HG03135 (cell line): ENCODE data around the gene AUP1.

ENCODE experiments used
- ATAC-seq: cut with Tn5 transposase; IDR thresholded peaks from one replicate; pipeline ENCODE4 v1.9.1; 2021; ENCODE audit warnings: mild to moderate bottlenecking, moderate library complexity; ENCODE audit not compliant: unreplicated experiment

Gene AUP1

GRCh38 chr2:74537140-74537539 is 7.6 kb upstream of the AUP1 start:
- ATAC-seq: no peak

DNA sequence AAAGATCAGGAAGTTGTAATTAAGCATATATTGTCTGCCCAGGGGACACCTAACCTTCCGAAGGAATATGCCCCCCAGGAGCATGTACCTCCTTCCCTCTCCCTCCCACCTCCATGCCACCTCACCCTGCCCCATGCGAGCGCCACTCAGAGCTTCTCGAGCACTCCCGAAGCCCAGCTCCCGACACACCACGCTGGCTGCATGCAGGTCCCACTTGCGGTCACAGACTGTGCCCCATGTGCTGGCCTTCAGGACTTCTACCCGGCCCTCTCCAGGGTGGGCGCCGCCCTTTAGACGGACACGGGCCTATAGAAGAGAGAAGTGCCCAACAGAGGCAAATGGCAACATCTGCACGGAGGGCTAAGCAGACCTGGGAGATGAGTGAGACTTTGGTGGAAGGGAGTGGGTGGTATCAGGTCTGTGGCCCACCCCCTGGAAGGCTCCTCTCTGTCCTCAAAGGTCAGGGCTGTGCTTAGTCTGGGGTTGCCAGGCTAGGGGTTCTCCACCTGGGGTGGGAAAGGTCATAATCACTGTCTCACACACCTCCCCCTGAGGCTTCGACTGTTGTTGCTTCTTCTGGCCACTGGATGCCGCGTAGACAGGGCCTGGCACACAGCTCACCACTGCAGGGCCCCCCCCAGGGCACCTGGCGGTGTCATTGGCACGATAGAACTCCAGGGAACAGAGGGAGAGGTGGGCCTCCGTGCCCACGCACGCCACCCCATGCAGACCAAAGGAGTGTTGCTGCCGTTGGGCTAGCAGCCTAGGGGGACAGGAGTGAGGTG is 6.9 kb upstream of the AUP1 start:
- ATAC-seq: no peak

GRCh38 chr2:74535440-74535965 is 6.0 kb upstream of the AUP1 start:
- no peak for ATAC-seq

DNA sequence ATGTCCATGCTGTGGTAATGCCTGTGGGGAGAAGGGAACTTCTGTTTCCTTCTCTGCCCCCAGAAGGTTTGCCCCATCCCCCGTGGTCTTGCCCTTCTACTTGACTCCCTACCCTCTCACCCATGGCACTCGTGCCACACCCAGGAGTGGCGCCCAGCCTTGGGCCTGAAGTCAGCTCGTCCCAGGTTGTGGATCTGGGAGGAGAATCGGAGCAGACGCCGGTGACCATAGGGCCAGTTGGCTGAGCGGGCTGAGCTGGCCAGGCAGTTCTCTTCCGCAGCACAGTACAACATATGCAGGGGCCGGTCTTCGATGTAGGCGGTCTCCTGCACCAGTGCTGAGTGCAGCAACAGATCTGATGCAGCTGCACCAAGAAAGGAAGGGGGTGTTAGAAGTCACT is 4.9 kb upstream of the AUP1 start:
- ATAC-seq: no peak

- ATAC-seq: no peak
Observed at GRCh38 chr2:74533464-74533863, 4.0 kb upstream of the AUP1 start.

DNA sequence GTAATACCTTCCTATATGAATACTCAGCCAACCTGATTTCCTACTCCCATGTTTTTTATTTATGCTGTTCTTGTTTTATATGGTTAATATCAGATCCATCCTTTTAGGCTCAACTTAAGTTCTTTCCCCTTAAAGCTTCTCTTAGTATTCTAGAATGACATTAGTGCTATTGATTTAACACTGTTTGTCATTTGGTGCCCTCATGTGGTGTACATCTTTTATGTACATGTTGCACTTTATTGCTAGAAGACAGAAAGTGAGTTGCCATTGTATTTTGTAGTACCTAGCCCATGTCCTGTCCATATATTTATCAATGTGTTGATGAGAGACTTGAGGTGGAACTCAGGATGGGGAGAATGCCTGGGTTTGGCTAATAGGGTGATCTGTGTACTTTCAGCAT is 2.7 kb upstream of the AUP1 start:
- ATAC-seq: no peak

DNA sequence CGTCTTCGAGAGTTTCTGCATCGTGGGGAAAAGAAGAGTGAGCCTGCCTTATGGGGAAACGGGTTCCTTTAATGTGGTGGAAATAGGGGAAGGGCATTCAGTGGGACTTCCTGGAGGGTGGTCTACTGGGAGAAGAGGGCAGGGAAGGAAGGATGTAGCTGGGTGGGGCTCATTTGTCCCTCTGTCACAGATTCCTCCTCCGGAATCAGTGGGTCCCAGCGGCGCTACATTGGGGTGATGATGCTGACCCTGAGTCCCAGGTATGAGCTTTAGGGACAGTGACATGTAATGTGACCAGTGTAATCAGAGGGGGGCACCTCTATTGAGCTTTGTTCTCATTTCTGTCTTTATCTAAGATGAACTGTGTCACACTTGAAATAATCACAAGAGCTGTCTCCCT is 2.2 kb upstream of the AUP1 start:
- ATAC-seq: no peak

- peak; percentile 22 for ATAC-seq
Observed at GRCh38 chr2:74530239-74531187, 1.0 kb upstream of the AUP1 start.

DNA sequence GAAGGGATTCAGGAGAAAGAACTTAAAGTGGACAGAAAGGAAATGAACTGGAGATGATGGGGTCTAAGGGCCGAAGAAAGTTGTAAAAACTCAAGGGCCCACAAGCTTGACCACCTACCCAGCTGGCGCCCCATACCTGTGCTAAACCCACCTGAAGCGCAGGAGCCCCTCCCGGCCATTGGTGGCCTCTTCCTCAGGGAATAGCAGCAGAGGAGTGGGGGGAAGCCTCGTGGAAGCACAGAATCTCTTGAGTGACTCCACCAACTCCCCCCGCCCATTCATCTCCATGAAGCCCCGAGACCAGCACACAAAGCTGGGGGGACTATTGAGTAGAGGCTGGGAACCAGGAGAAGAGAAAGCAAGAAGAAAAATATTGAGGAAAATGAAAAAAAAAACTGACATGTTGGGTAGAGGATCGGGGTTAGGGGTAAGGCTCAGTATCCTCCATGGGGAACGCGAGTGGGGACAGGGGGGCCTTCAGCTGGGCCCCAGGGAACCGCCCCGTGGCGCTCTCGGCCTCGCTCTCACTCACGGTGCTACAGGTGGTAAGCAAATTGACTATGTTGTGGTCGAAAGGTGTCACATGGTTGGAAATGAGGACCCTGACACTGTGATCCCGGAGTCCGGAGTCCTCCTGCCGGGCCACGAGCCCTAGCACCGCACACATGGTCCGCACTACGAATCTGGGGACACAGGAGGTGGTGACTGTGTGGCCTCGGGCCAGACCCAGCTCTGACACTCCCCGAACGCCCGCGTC is 728 bp downstream of the AUP1 start:
- ATAC-seq: peak; percentile 10

- ATAC-seq: no peak
Observed at GRCh38 chr2:74527741-74528140, 1.8 kb downstream of the AUP1 start.

GRCh38 chr2:74526649-74527230 is 2.8 kb downstream of the AUP1 start:
- ATAC-seq: no peak

GRCh38 chr2:74525717-74526648 is 3.5 kb downstream of the AUP1 start, which contains the start of gene DQX1:
TSS of gene DQX1 (minus strand) at chr2:74526231. CDS start at chr2:74525729, 502 bp downstream.
- ATAC-seq: no peak

DNA sequence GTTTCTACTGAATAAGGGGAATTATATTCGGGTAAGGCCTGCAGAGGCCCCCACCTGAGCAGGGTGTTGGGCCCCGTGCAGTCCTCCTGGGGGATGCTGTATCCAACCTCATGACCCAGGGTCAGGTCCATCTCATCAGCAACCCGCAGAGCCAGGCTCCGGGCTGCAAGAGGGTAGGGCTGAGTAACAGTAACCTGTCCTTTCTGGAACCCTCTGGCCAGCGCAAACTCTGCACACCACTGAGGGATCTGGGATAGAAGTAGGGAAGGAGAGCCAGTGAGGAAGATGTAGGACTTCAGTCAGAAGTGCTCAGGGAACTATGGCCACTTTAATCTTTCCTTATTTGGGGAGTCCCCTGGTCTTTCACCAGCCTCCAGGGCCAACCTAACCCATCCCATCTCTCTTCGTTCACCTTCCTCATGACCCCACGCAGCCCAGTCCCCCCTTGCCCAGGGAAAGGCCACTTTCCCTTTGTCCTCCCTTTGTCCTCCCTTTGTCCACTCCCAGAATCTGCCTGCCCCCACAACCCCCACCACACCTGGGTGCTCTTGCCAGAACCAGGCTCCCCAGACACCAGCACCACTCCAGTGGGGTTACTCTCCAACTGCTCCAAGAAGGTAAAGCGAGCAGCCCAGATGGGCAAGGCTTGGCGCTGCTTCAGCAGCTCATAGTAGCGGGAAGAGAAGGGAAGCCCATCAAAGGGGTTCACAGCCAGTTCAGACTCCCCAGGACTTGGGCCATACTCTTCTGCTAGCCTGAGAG is 4.4 kb downstream of the AUP1 start:
- no peak for ATAC-seq

GRCh38 chr2:74524005-74524404 is 5.5 kb downstream of the AUP1 start:
- no peak for ATAC-seq

GRCh38 chr2:74522516-74522915 is 7.0 kb downstream of the AUP1 start:
- no peak for ATAC-seq

GRCh38 chr2:74516650-74517049 is 12.9 kb downstream of the AUP1 start:
- ATAC-seq: no peak

DNA sequence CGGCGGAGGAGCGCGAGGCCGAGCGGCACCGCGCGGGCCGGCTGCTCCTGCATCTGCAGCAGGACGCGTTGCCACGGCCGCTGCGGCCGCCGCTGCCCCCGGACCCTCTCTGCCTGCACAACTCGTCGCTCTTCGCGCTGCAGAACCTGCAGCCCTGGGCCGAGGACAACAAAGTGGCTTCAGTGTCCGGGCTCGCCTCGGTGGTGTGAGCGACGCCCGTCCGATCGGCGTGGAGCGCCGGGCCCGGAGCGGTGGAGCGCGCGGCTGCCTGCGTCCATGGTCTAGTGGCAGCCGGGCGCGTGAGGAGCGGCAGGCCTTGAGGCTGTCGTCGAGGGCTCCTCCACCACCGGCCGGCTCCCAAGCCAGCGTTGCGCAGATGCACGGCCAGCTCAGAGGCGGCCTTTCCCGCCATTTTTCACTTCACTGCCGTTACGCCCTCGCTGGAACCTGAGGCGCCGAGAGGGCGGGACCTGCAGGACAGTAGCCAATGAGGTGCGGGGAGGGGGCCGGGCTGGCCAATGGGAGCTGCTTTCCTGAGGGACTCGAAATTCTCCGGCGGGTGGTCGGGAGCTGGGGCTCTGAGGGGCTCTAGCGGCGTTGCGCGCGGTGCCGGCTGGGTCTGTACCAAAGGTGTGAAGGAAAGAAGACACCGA is 13.4 kb downstream of the AUP1 start:
- no peak for ATAC-seq

GRCh38 chr2:74515271-74515980 is 14.1 kb downstream of the AUP1 start:
- ATAC-seq: no peak
